Left renal pelvis (tissue), 4 donors: Measurements from ENCODE around the gene RAD21L1. TPM values are rescaled to one million over a fixed set of nuclear protein-coding genes. Genes with fewer than 3 reads are reported as not detected.

Experiments used
- polyA plus RNA-seq, 4 donors: library from polyadenylated mRNA; unstranded; fragments of 120-200 nt; gene quantifications; one replicate each; pipeline ENCODE4 v1.2.1, GENCODE V29; 2013; ENCODE audit not compliant: insufficient read length in 4 of 4

Gene RAD21L1
- polyA plus RNA-seq, 4 donors, result not detected

Other genes starting within 250 kb of the RAD21L1 start
- gene RSPO4, start 223.7 kb upstream of the RAD21L1 start, polyA plus RNA-seq, result 1 to 10 TPM in 2 of 4 donors, under 1 TPM in 2; 0.30 to 1.9 (median 1.4) TPM
- gene PSMF1, start 107.4 kb upstream of the RAD21L1 start, polyA plus RNA-seq, result 100 to 1,000 TPM; 117 to 143 (median 133) TPM
- 1 to 10 TPM in 3 of 4 donors, under 1 TPM in 1; 0.72 to 5.1 (median 1.9) TPM for gene TMEM74B, start 41.1 kb upstream of the RAD21L1 start, polyA plus RNA-seq
- gene C20orf202, start 22.6 kb upstream of the RAD21L1 start, polyA plus RNA-seq, result under 1 TPM; 0.14 to 0.45 (median 0.23) TPM
- 1 to 10 TPM; 2.2 to 4.0 (median 3.4) TPM for gene SNPH, start 40.2 kb downstream of the RAD21L1 start, polyA plus RNA-seq
- 1 to 10 TPM; 1.4 to 2.8 (median 2.0) TPM for gene SDCBP2, start 103.1 kb downstream of the RAD21L1 start, polyA plus RNA-seq
- 100 to 1,000 TPM; 320 to 413 (median 378) TPM for gene FKBP1A, start 167.0 kb downstream of the RAD21L1 start, polyA plus RNA-seq
- 100 to 1,000 TPM in 2 of 4 donors, 10 to 100 TPM in 2; 75.7 to 107 (median 99.5) TPM for gene NSFL1C, start 240.8 kb downstream of the RAD21L1 start, polyA plus RNA-seq